Measurements from ENCODE around the gene EFEMP1. TPM values are rescaled to one million over a fixed set of nuclear protein-coding genes. Genes with fewer than 3 reads are reported as not detected.

Gene EFEMP1
- total RNA-seq, 1 experiment from 2014 or later: 0.34 TPM

- TF ChIP-seq ZBTB33 (IDR thresholded peaks at IDR 0.05; ENCODE audit: extremely low read depth, insufficient replicate concordance, low read length) (no peak), FOSL1 (IDR thresholded peaks at IDR 0.05; ENCODE audit: low read depth) (no peak), EZH2phosphoT487 (IDR thresholded peaks at IDR 0.05; ENCODE audit: borderline replicate concordance) (no peak), POLR2A (IDR thresholded peaks at IDR 0.05; ENCODE audit: borderline replicate concordance, extremely low read depth, insufficient read depth, insufficient read length) (no peak), RAD21 (IDR thresholded peaks at IDR 0.05; ENCODE audit: low read depth) (no peak)
Measured at GRCh38 chr2:55862246-55862645, 61.3 kb downstream of the EFEMP1 start (continued).

- ChIA-PET RAD21 (ENCODE audit: low non-redundant PET in 1 of 2, low total read pairs in 2 of 2, uncharacterized antibody in 2 of 2, unreplicated experiment in 2 of 2) (no interaction called here), CTCF (no interaction called here), POLR2A (no interaction called here)
- no TSS peak for BruUV-seq (replicated peaks)
- ATAC-seq: no peak
- Histone ChIP-seq H3K4me1 (ENCODE audit: control insufficient read depth in 1 of 2, insufficient read depth in 2 of 2, low read length in 2 of 2) (0 out of 4 replicates have a peak, but pooled peaks cover 0 to 2% of the 10 kb centered on the region in 2 experiments), H3K4me3 (replicated peaks in 1 of 2; ENCODE audit: low read depth in 1 of 2, low read length in 2 of 2) (no peak overlapping the region), H2AFZ (ENCODE audit: low read depth, low read length, poor library complexity, severe bottlenecking) (no peak overlapping the region), H3K27ac (ENCODE audit: low read depth, low read length) (no peak overlapping the region), H3K27me3 (ENCODE audit: insufficient read depth, low read length) (no peaks in the 10 kb centered on the region), H3K79me2 (ENCODE audit: insufficient read depth, low read length) (no peaks in the 10 kb centered on the region), H3K36me3 (ENCODE audit: control insufficient read depth in 1 of 2, insufficient read depth in 2 of 2, low read length in 2 of 2) (no peaks in the 10 kb centered on the region), H3K9me2 (ENCODE audit: insufficient read depth) (no peaks in the 10 kb centered on the region), H4K20me1 (ENCODE audit: insufficient read depth) (no peaks in the 10 kb centered on the region), H3K4me2 (ENCODE audit: low read length) (no peak overlapping the region), H3K9me3 (ENCODE audit: control insufficient read depth in 1 of 2, insufficient read depth in 1 of 2, low read depth in 1 of 2, low read length in 2 of 2) (no peaks in the 10 kb centered on the region), H3K9ac (ENCODE audit: low read length) (no peak overlapping the region)
- TF ChIP-seq YY1 (IDR thresholded peaks at IDR 0.05; ENCODE audit: extremely low read depth, insufficient replicate concordance, low read depth, low read length) (no peak), EZH2 (IDR thresholded peaks at IDR 0.05) (no peak), RAD21 (IDR thresholded peaks at IDR 0.05; ENCODE audit: low read depth) (no peak), ATF3 (IDR thresholded peaks at IDR 0.05) (no peak), SRF (IDR thresholded peaks at IDR 0.05; ENCODE audit: low read depth) (no peak), CBX3 (IDR thresholded peaks at IDR 0.05; ENCODE audit: low read depth) (no peak), POLR2A (IDR thresholded peaks at IDR 0.05; ENCODE audit: borderline replicate concordance, extremely low read depth, insufficient read depth, insufficient read length) (no peak), EGR1 (IDR thresholded peaks at IDR 0.05; ENCODE audit: low read depth) (no peak), EZH2phosphoT487 (IDR thresholded peaks at IDR 0.05; ENCODE audit: borderline replicate concordance) (no peak), ZBTB33 (IDR thresholded peaks at IDR 0.05; ENCODE audit: extremely low read depth, insufficient replicate concordance, low read length) (no peak), REST (IDR thresholded peaks at IDR 0.05; ENCODE audit: low read depth) (no peak), TCF7L2 (IDR thresholded peaks at IDR 0.05; ENCODE audit: borderline replicate concordance, extremely low read depth, insufficient read depth, insufficient read length) (no peak), FOSL1 (IDR thresholded peaks at IDR 0.05; ENCODE audit: low read depth) (no peak), SIN3A (IDR thresholded peaks at IDR 0.05; ENCODE audit: low read depth) (no peak), ZNF274 (IDR thresholded peaks at IDR 0.05; ENCODE audit: low read depth, low read length) (no peak)
- intact Hi-C loops (cut with micrococcal nuclease): no loop called here
- DNase-seq (ENCODE audit: low read depth, low spot score): no peak
Measured at GRCh38 chr2:55861733-55862132, 61.8 kb downstream of the EFEMP1 start.
